HFF-Myc (cell line): ENCODE data around the gene GNG7.

Experiments
- DNase-seq: peaks from one replicate; pipeline ENCODE4 v3.0.0-alpha.2; 2011; ENCODE audit warnings: low read depth; ENCODE audit errors: extremely low read depth
- H3K4me3 ChIP-seq: replicated peaks from 2 replicates; pipeline ENCODE4 v1.5.1; 2011; ENCODE audit warnings: low read depth, mild to moderate bottlenecking, control low read depth, low read length
- CTCF ChIP-seq: IDR thresholded peaks from 2 replicates; pipeline ENCODE4 v1.5.1; 2012; ENCODE audit warnings: mild to moderate bottlenecking, low read depth, low read length, control low read depth; ENCODE audit errors: missing control alignments

The GNG7 gene

GRCh38 chr19:2634228-2634951 lies 68.1 kb downstream of the GNG7 start:
- no peak overlapping the region for H3K4me3 ChIP-seq
- DNase-seq: no peak
- no peak for TF ChIP-seq CTCF

- no peak overlapping the region for H3K4me3 ChIP-seq
- TF ChIP-seq CTCF: no peak
- DNase-seq: no peak
Measured at GRCh38 chr19:2633693-2634075, 68.8 kb downstream of the GNG7 start.

GRCh38 chr19:2631213-2631821 lies 71.2 kb downstream of the GNG7 start:
- DNase-seq: no peak
- no peak overlapping the region for H3K4me3 ChIP-seq
- no peak for TF ChIP-seq CTCF

- no peak for DNase-seq
- no peak for TF ChIP-seq CTCF
- H3K4me3 ChIP-seq: no peak overlapping the region
Measured at GRCh38 chr19:2630352-2631001, 72.0 kb downstream of the GNG7 start.

- no peak overlapping the region for H3K4me3 ChIP-seq
- DNase-seq: no peak
- no peak for TF ChIP-seq CTCF
Measured at GRCh38 chr19:2629491-2630351, 72.8 kb downstream of the GNG7 start.

- DNase-seq: no peak
- H3K4me3 ChIP-seq: no peak overlapping the region
Measured at GRCh38 chr19:2628597-2628996, 73.9 kb downstream of the GNG7 start.

More at GRCh38 chr19:2628597-2628996, 73.9 kb downstream of the GNG7 start:
- TF ChIP-seq CTCF: no peak
